ENCODE results near the gene UNC119. TPM values are rescaled to one million over a fixed set of nuclear protein-coding genes. Genes with fewer than 3 reads are reported as not detected.

UNC119 gene
- polyA plus RNA-seq, 2 of the 4 experiments (the other 2 are of a cell fraction) = 27.8 to 50.5 TPM

- TF ChIP-seq, protein P1, sequence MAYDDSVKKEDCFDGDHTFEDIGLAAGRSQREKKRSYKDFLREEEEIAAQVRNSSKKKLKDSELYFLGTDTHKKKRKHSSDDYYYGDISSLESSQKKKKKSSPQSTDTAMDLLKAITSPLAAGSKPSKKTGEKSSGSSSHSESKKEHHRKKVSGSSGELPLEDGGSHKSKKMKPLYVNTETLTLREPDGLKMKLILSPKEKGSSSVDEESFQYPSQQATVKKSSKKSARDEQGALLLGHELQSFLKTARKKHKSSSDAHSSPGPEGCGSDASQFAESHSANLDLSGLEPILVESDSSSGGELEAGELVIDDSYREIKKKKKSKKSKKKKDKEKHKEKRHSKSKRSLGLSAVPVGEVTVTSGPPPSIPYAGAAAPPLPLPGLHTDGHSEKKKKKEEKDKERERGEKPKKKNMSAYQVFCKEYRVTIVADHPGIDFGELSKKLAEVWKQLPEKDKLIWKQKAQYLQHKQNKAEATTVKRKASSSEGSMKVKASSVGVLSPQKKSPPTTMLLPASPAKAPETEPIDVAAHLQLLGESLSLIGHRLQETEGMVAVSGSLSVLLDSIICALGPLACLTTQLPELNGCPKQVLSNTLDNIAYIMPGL (CRISPR knock-in tag; IDR thresholded peaks at IDR 0.05; ENCODE audit: borderline replicate concordance) = no peak
- no peak for TF ChIP-seq NPAS2 (CRISPR knock-in tag; IDR thresholded peaks at IDR 0.05; ENCODE audit: borderline replicate concordance)
- no peak for TF ChIP-seq JUN (IDR thresholded peaks at IDR 0.05)
- TF ChIP-seq, protein P2, sequence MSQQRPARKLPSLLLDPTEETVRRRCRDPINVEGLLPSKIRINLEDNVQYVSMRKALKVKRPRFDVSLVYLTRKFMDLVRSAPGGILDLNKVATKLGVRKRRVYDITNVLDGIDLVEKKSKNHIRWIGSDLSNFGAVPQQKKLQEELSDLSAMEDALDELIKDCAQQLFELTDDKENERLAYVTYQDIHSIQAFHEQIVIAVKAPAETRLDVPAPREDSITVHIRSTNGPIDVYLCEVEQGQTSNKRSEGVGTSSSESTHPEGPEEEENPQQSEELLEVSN (IDR thresholded peaks at IDR 0.05; ENCODE audit: borderline replicate concordance, low read depth) = no peak
- no peak for TF ChIP-seq CHD2 (IDR thresholded peaks at IDR 0.05; ENCODE audit: low read length, partially characterized antibody)
- TF ChIP-seq NR3C1 (IDR thresholded peaks at IDR 0.05) = no peak
- no peak for TF ChIP-seq HEYL (CRISPR knock-in tag; IDR thresholded peaks at IDR 0.05)
- TF ChIP-seq KDM5A (IDR thresholded peaks at IDR 0.05) = no peak
Measured at GRCh38 chr17:28534740-28535375, 17.6 kb downstream of the UNC119 start (continued).

DNA sequence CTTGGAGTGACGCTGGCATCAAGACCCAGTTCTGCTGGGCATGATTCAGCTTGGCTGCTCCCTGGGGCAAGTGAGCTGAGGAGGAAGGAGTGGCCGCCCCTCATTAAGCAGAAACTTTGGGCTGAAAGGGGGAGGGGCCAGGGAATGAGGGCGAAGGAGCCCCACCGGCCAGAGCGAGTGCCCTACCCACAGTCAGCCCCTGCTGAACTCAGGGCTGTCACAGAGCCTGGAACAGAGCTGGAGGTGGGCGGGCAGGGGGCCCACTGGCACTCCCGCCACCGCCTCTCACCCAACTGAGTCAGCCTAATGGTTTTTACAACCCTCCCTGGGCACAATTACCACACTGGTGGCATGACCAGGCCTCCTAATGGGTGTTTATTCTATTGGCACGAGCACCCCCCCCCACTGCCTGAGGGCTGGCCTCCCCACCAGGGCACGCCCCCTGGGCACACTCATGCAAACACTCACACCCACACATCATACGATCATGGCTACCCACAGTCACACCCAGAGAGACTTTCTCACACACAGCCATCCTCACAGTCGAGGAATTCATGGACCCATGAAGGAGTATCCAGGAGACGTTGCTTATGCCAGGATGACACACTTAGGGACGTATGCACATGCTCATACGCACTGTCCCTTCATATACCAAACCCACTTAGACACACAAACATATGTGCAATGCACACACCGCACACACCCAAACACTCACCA, 19.2 kb downstream of the UNC119 start:
- peaks cover 10% of the 10 kb centered on the region for H3K4me1 ChIP-seq
- H3K9me3 ChIP-seq = no peaks in the 10 kb centered on the region
- H3K4me2 ChIP-seq = no peak overlapping the region
- TF ChIP-seq MAFK (IDR thresholded peaks at IDR 0.05; ENCODE audit: partially characterized antibody) (no peak), RAD21 (conservative IDR thresholded peaks at IDR 0.05 in 1 of 2, IDR thresholded peaks at IDR 0.05 in 1 of 2) (no peak), HOXB5 (CRISPR knock-in tag; IDR thresholded peaks at IDR 0.05) (no peak), ELK1 (IDR thresholded peaks at IDR 0.05; ENCODE audit: low read depth, low read length) (no peak), KDM1A (IDR thresholded peaks at IDR 0.05; ENCODE audit: low read depth) (no peak), RARB (CRISPR knock-in tag; IDR thresholded peaks at IDR 0.05) (no peak), JUN (IDR thresholded peaks at IDR 0.05) (no peak), CBX8 (IDR thresholded peaks at IDR 0.05) (no peak), FOSB (CRISPR knock-in tag; IDR thresholded peaks at IDR 0.05) (no peak), NPAS2 (CRISPR knock-in tag; IDR thresholded peaks at IDR 0.05; ENCODE audit: borderline replicate concordance) (no peak), EHF (CRISPR knock-in tag; IDR thresholded peaks at IDR 0.05) (no peak), SREBF2 (IDR thresholded peaks at IDR 0.05) (no peak), HOXB13 (CRISPR knock-in tag; IDR thresholded peaks at IDR 0.05; ENCODE audit: low read depth) (no peak)
- TF ChIP-seq, protein P3, sequence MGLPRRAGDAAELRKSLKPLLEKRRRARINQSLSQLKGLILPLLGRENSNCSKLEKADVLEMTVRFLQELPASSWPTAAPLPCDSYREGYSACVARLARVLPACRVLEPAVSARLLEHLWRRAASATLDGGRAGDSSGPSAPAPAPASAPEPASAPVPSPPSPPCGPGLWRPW (IDR thresholded peaks at IDR 0.05) = no peak
- FAIRE-seq (no peak), ATAC-seq (no peak), DNase-seq (ENCODE audit: low read depth in 1 of 2, low spot score in 1 of 2) (no peak)
- H3K4me3 ChIP-seq = no peak overlapping the region
- H3K27ac ChIP-seq = no peak overlapping the region
- CTCF ChIA-PET = interaction anchor here (1.9 to 15.1 kb wide), 3 partner anchors 12 to 34 kb away, joined by 4 to 317 read pairs (median 143); partner anchors contain the start of gene FOXN1
- WGBS (ENCODE audit: missing lambda C conversion rate) = 82% methylated on average over 15 of the region's 16 CpGs
- POLR2A ChIA-PET = no interaction called here
